DMS153 treated with DMSO at 0.1 percent for 48 hours (cell line): Measurements from ENCODE around the gene CLCN7.
"Not testable (repeated sequence)": the region's sequence is repeated elsewhere in the genome, so short reads cannot be mapped to it uniquely, and the experiment has no call there.

ENCODE experiments used
- DNase-seq: peaks from one replicate; lab custom pipeline; 2025; ENCODE audit not compliant: unreplicated experiment; lab: John Stamatoyannopoulos, UW

The CLCN7 gene

DNA sequence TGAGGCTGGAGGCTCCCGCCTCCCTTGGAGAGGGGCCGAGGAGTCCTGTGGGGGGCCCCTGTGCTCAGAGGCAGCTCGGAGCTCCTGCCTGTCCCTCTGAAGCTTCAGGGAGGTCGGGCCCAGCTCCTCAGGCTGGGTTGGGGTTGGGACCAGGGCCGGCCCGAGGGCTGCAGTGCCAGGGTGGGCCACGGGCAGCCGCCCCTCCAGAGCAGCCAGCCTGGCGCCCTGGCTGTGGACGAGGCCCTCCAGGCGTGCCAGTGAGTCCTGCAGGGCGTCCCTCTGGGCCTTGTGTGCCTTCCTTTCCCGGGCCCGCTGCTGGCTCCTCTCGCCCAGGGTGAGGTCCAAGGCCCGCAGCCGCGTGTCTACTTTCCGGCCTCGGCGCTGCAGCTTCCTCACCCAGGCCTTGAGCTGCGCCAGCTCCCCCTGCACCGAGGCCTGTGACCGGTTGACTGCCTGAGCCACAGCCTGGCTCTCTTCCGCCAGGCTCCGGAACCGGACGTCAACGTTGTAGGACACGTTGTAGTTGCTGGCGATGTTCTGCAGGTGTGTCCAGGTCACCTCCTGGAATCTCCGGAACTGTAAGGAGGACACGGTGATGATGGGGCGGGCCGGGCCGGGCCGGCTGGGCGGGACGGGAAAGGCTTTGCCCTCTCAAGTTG, 12.7 kb upstream of the CLCN7 start:
- no peak for DNase-seq

DNA sequence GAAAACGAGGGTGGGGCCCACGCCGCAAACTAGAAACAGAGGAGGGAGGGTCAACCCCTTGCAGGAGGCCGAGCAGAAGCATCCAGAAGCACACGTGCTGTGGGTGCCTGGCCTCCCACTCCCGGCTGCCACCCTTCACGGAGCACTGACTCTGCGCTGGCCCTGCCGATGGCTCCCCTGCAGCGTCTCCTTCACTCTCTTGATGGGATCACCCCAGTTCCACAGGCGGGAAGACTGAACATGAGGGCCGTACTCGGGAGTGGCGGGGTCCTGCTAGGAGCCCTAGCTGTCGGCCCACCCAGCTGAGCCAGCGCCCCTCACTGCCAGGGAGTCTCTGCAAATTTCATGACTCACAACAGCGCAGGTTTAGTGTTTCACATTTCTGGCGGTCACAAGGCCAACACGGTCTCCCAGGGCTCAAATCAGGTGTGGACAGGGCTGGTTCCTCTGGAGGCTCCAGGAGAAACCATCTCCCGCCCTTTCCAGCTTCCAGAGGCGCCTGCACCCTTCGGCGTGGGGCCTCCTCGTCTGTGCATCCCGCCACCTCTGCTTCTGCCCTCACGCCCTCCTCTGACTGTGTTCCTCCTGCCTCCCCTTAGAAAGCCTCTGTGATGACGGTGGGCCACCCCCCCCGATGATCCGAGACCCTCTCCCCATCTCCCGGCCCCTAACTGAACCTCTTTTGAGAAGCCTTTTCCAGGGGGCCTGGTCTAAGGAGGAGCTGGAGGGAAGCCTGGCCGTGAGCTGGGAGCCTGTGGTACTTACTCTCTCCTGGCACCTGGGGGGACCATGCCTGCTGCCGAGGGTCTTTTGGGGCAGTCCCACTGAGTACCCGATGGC, 11.9 kb upstream of the CLCN7 start:
- DNase-seq, result no peak

GRCh38 chr16:1485847-1486496, 11.1 kb upstream of the CLCN7 start:
- no peak for DNase-seq

DNA sequence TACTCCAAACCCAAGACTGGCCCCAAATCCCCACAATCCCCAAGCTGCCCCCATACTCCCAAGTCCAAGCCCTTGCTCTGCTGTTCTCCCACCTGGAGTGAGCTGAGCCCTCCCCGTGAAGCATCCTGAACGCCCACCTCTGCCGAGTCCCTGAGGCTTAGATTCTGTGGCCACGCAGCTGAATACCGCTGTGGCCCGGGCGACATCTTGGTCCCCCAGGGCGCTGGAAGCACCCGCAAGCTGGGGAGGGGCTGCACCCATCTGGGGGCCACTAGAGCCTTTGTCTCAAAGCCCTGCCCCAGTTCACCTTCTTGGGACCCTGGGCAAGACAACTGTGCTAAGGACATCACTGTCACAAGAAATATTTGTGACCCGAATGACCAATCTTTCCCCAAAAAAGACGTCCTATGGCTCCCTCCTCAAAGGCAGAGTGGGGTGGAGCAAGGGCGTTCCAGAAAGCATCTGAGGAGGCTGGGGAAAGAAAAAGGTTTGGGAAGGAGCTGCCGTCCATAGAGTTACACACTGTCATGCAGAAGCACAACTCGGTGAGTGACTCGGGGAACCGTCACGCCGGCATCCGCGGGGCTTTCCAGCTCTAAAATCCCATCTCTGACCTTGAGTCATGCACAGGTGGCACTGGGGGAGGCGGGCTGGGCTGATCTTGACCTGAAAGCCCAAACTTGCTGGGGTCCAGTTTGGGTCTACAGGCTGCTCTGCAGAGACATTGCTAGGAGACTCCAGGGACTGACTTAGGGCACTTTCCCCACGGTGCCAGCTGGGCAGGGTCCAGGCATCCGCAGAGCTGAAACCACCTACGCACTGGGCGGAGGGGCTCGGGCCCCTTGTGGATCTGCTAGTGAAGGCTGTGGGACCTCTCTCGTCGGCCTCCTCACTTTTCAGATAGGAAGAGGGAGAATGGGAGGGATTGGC, 7.3 kb upstream of the CLCN7 start:
- DNase-seq, result no peak

DNA sequence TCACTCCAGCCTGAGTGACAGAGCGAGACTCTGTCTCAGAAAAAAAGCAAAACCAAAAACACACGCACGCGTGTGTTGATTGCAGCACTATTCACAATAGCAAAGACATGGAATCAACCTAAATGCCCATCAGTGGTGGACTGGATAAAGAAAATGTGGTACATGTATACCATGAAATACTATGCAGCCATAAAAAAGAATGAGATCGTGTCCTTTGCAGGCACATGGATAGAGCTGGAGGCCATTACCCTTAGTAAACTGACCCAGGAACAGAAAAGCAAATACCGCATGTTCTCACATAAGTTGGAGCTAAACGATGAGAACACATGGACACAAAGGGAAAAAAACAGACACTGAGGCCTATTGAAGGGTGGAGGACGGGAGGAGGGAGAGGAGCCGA, 4.1 kb upstream of the CLCN7 start:
- DNase-seq, result not testable (repeated sequence)

DNA sequence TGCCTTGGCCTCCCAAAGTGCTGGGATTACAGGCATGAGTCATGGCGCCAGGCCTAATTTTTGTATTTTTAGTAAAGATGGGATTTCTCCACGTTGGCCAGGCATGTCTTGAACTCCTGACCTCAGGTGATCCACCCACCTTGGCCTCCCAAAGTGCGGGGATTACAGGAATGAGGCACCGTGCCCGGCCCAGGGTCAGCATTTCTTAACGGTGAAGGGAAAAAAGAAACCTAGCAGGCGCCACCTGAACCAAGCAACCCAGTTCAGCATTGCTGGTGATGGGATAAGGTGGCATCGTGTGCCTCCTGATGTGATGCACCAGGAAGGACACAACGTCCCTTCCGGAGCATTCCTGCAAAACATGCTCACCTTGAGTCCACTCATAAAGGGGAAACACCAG, 2.2 kb upstream of the CLCN7 start:
- DNase-seq, result no peak

DNA sequence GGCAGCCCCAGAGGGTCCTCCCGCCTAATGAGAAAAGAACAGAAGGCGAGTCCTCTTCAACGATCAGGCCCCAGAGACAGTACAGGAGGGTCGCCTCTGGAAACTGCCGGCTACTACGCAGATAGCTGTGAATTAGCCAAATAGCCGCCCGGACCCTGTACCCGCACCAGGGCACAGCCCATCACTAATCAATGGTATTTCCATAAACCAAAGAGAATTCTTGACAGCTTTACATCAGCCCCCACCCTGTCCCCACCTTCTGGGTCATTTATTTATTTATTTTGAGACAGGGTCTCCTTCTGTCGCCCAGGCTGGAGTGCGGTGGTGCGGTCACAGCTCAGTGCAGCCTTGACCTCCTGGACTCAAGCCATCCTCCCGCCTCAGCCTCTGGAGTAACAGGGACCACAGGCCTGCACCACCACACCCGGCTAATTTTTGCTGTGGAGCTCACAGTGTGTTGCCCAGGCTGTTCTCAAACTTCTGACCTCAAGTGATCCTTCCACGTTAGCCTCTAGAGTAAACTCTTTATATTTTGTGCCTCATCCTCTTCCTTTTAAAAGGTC, 805 bp upstream of the CLCN7 start:
- DNase-seq, result no peak

DNA sequence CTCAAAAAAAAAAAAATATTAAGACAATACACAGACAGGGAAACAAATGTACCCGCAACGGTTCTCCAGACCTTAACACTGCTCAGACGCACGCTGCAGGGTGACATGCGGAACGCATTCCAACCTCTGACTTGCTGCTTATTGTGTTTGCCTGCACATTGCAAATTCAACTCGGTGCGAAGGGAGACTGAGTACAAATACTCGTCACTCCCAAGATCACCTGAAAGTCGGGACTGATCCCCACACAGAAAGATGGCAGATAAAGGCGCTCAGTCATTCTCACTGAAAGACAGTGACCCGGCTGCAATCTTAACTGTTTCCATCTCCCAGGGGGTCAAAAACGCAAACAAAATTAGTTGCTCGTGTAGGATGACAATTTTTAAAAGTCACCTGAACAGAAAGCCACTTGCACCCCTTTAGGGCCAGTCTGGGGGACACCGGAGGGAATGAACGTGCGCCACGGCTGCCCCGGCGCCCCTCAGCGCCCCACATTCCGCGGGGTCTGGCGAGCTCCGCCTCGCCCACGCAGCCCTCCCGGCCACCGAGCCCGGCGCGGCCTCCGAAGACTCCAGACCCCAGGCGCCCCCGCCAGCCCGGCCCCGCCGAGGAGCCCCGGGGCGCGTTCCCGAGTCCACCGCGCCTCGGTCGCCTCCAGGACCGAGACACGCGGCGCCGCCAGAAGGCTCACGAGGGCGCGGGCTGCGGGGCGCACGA, 589 bp downstream of the CLCN7 start:
- no peak for DNase-seq

DNA sequence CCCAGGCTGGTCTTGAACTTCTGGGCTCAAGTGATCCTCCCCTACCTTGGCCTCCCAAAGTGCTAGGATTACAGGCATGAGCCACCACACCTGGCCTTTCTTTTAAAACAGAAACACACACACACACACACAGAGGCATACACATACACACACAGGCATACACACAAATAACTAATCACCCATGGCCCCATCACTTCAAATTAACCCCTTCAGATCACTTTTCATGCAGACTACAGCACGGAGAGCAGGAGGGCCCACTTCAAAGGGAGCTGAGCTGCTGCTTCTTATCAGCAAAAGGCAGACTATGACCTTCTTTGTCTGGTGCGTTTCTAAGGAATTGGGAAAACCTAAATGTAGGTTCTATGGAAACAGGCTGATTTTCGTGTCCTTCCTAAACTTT, 1.9 kb downstream of the CLCN7 start:
- DNase-seq, result no peak

GRCh38 chr16:1471569-1472194, 3.1 kb downstream of the CLCN7 start:
- DNase-seq, result no peak

DNA sequence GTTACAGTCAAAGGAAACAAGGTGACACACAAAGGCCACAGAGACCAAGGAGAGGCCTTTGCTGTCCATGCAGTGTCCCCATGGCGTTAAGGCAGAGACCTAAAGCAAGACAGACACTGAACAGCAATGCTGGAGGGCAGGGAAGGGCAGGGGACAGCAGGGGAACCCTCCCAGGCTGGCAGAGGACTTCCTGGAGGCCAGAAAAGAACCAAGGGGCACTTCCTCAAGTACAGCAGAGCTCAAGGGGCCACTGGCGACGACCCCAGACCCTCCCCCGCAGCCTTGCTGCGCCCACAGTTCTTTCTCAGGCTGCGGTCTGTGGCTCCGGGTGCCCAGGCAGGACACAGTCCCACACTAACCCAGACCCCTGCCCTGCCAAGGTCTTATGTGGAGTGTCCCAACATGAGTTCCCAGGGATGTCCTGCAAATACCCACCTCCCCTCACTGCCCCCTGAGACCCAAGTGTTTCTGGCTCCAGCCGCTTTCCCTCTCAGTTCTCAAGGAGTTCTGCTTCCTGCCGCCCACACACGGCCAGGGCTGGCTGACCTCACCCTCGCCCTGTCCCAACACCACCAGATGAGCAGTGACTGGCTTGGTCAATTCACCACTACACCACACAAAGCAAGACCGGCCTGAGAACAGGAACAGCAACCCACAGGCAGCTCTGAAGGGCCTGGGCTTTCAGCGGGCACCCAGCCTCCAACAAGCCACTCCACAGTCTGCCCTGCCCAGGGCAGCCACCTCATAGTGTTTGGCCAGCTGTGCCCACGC, 4.2 kb downstream of the CLCN7 start:
- DNase-seq, result no peak

DNA sequence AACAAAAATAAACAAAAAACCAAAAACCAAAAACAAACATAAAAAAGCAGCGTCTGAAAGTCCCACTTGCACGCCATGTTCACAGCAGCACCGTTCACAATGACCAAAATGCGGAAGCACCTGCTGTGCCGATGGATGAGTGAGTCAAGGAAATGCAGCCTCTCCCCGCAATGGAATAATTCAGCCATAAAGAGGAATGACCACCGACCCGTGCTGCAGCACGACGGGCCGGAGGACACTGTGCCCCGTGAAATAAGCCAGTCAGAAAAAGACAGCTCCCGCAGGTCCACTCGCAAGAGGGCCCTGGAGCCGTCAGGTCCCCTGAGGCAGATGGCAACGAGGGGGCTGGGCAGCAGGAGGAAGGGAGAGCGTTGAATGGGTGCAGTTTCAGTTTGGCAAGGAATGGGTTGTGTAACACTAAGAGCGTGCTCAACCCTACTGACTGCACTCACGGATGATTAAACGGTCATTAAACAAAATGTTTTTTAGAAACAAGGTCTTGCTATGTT, 5.1 kb downstream of the CLCN7 start:
- no peak for DNase-seq

DNA sequence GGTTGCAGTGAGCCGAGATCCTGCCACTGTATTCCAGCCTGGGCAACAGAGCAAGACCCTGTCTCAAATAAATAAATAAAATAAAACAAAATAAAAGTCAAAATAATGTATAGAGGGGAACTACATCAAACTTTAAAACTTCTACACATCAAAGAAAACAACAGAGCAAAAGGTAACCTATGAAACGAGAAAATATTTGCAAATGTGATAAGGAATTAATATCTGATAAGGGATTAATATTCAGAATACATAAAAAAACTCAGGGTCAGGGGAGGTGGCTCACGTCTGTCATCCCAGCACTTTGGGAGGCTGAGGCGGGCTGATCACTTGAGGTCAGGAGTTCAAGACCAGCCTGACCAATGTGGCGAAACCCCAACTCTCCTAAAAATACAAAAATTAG, 5.7 kb downstream of the CLCN7 start:
- DNase-seq, result not testable (repeated sequence)

DNA sequence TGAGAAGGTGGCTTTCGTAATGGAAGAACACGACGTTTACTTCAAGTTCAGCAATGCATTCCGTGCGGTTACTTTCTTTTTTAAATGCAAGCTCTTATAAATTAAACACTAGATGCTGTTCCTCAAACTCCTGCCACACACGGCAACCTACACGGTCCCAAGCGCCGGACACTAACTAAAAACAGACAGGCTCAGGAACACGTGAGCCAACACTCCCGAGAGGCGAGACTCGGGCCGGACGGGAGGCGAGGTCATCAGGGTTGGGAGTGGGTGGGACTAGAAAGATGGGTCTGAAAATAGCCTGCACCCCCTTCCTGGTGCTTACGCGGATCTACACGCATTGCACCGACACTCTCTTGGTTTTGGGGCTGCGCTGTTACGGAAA, 6.4 kb downstream of the CLCN7 start:
- no peak for DNase-seq

GRCh38 chr16:1466968-1467521, 7.8 kb downstream of the CLCN7 start:
- DNase-seq, result no peak

GRCh38 chr16:1466054-1466453, 8.8 kb downstream of the CLCN7 start:
- DNase-seq, result no peak

DNA sequence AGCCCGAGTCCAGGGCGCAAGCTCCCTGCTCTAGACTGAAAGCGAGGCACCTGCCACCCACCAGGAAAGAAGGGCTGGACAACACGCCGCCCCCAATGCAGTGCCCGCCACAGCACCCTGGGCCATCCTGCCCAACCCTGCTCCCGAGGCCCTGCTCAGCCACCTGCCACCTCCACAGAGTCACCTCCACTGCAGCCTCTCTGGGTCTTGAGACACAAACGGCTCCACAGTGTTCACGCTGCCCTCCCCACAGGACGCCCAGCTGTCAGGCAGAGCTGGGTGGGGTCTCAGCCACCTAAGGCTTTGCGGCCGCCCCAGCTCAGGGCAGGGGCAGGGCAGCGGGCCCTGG, 9.3 kb downstream of the CLCN7 start:
- DNase-seq, result no peak

GRCh38 chr16:1464894-1465566, 9.8 kb downstream of the CLCN7 start:
- DNase-seq, result no peak
